ENCODE data around the gene CFL1. TPM values are rescaled to one million over a fixed set of nuclear protein-coding genes. Genes with fewer than 3 reads are reported as not detected.
"Not testable (repeated sequence)": the region's sequence is repeated elsewhere in the genome, so short reads cannot be mapped to it uniquely, and the experiment has no call there.

Gene CFL1
- total and polyA plus RNA-seq, 5 donors from 2014 or later = 737 to 3,209 (median 2,553) TPM

- Histone ChIP-seq H3K27ac (ENCODE audit: insufficient read depth, low read length, poor library complexity, severe bottlenecking) (no peak overlapping the region), H3K36me3 (ENCODE audit: control insufficient read depth, insufficient read depth, low read length) (peaks cover 51% of the 10 kb centered on the region), H3K4me1 (ENCODE audit: control insufficient read depth, insufficient read depth, low read length, poor library complexity, severe bottlenecking) (peaks cover 25% of the 10 kb centered on the region), H3K9me3 (ENCODE audit: control insufficient read depth in 2 of 2, low read length in 2 of 2) (peaks cover 6 to 9% of the 10 kb centered on the region in 2 experiments), H3K27me3 (ENCODE audit: control insufficient read depth, insufficient read depth, low read length) (no peaks in the 10 kb centered on the region), H3K4me3 (ENCODE audit: low read depth, low read length) (no peak overlapping the region)
- Mint-ChIP-seq H3K27me3 (no peaks in the 10 kb centered on the region), H3K36me3 (peaks cover 32% of the 10 kb centered on the region), H3K9me3 (peaks cover 0 to 2% (median 0%) of the 10 kb centered on the region in 7 donors), H3K4me3 (no peak overlapping the region), H3K27ac (no peak overlapping the region), H3K4me1 (peaks cover 0 to 35% (median 14%) of the 10 kb centered on the region in 4 donors)
- DNase-seq (peak in 1 of 3 donors; percentile 42), ATAC-seq (ENCODE audit: low read depth in 2 of 2) (no peak)
Observed at GRCh38 chr11:65851083-65851579, 6.8 kb downstream of the CFL1 start.

GRCh38 chr11:65850217-65851082 lies 7.5 kb downstream of the CFL1 start:
- peaks cover 0 to 2% (median 0%) of the 10 kb centered on the region in 7 donors for H3K9me3 Mint-ChIP-seq
- DNase-seq (no peak), ATAC-seq (ENCODE audit: low read depth in 2 of 2) (no peak)
- peaks cover 0 to 28% (median 9%) of the 10 kb centered on the region in 4 donors for H3K4me1 Mint-ChIP-seq
- Histone ChIP-seq H3K4me1 (ENCODE audit: control insufficient read depth, insufficient read depth, low read length, poor library complexity, severe bottlenecking) (peaks cover 18% of the 10 kb centered on the region), H3K36me3 (ENCODE audit: control insufficient read depth, insufficient read depth, low read length) (peaks cover 44% of the 10 kb centered on the region), H3K4me3 (ENCODE audit: low read depth, low read length) (no peak overlapping the region), H3K27me3 (ENCODE audit: control insufficient read depth, insufficient read depth, low read length) (no peaks in the 10 kb centered on the region), H3K9me3 (ENCODE audit: control insufficient read depth in 2 of 2, low read length in 2 of 2) (peaks cover 6 to 9% of the 10 kb centered on the region in 2 experiments), H3K27ac (ENCODE audit: insufficient read depth, low read length, poor library complexity, severe bottlenecking) (no peak overlapping the region)
- H3K36me3 Mint-ChIP-seq = peaks cover 29% of the 10 kb centered on the region
- H3K27me3 Mint-ChIP-seq = no peaks in the 10 kb centered on the region
- H3K27ac Mint-ChIP-seq = no peak overlapping the region
- H3K4me3 Mint-ChIP-seq = no peak overlapping the region

GRCh38 chr11:65849771-65850216 lies 8.2 kb downstream of the CFL1 start:
- Histone ChIP-seq H3K4me1 (ENCODE audit: control insufficient read depth, insufficient read depth, low read length, poor library complexity, severe bottlenecking) (peaks cover 12% of the 10 kb centered on the region), H3K27me3 (ENCODE audit: control insufficient read depth, insufficient read depth, low read length) (no peaks in the 10 kb centered on the region), H3K36me3 (ENCODE audit: control insufficient read depth, insufficient read depth, low read length) (peaks cover 38% of the 10 kb centered on the region), H3K4me3 (ENCODE audit: low read depth, low read length) (no peak overlapping the region), H3K9me3 (ENCODE audit: control insufficient read depth in 2 of 2, low read length in 2 of 2) (peaks cover 6 to 9% of the 10 kb centered on the region in 2 experiments), H3K27ac (ENCODE audit: insufficient read depth, low read length, poor library complexity, severe bottlenecking) (no peak overlapping the region)
- H3K4me1 Mint-ChIP-seq = peaks cover 0 to 24% (median 8%) of the 10 kb centered on the region in 4 donors
- DNase-seq = no peak
- peaks cover 0 to 2% (median 0%) of the 10 kb centered on the region in 7 donors for H3K9me3 Mint-ChIP-seq
- no peak overlapping the region for H3K4me3 Mint-ChIP-seq
- ATAC-seq (ENCODE audit: low read depth in 2 of 2) = no peak
- no peaks in the 10 kb centered on the region for H3K27me3 Mint-ChIP-seq
- no peak overlapping the region for H3K27ac Mint-ChIP-seq
- H3K36me3 Mint-ChIP-seq = peaks cover 27% of the 10 kb centered on the region

GRCh38 chr11:65849366-65849765 lies 8.6 kb downstream of the CFL1 start:
- no peak overlapping the region for H3K27ac ChIP-seq (ENCODE audit: insufficient read depth, low read length, poor library complexity, severe bottlenecking)
- H3K4me3 Mint-ChIP-seq = no peak overlapping the region
- no peaks in the 10 kb centered on the region for H3K27me3 ChIP-seq (ENCODE audit: control insufficient read depth, insufficient read depth, low read length)
- no peak overlapping the region for H3K27ac Mint-ChIP-seq
- H3K36me3 Mint-ChIP-seq = peaks cover 23% of the 10 kb centered on the region
- H3K27me3 Mint-ChIP-seq = no peaks in the 10 kb centered on the region
- no peak for DNase-seq
- H3K4me1 ChIP-seq (ENCODE audit: control insufficient read depth, insufficient read depth, low read length, poor library complexity, severe bottlenecking) = peaks cover 8% of the 10 kb centered on the region
- H3K9me3 ChIP-seq (ENCODE audit: control insufficient read depth in 2 of 2, low read length in 2 of 2) = peaks cover 6 to 9% of the 10 kb centered on the region in 2 experiments
- H3K9me3 Mint-ChIP-seq = no peaks in the 10 kb centered on the region
- ATAC-seq (ENCODE audit: low read depth in 2 of 2) = no peak
- no peak overlapping the region for H3K4me3 ChIP-seq (ENCODE audit: low read depth, low read length)
- peaks cover 0 to 19% (median 5%) of the 10 kb centered on the region in 4 donors for H3K4me1 Mint-ChIP-seq
- peaks cover 34% of the 10 kb centered on the region for H3K36me3 ChIP-seq (ENCODE audit: control insufficient read depth, insufficient read depth, low read length)

GRCh38 chr11:65848693-65849092 lies 9.3 kb downstream of the CFL1 start:
- not testable (repeated sequence) for DNase-seq; H3K27me3 Mint-ChIP-seq; H3K4me1 ChIP-seq (ENCODE audit: control insufficient read depth, insufficient read depth, low read length, poor library complexity, severe bottlenecking); H3K27ac ChIP-seq (ENCODE audit: insufficient read depth, low read length, poor library complexity, severe bottlenecking); H3K27ac Mint-ChIP-seq; H3K9me3 ChIP-seq (ENCODE audit: control insufficient read depth in 2 of 2, low read length in 2 of 2); H3K4me3 ChIP-seq (ENCODE audit: low read depth, low read length); H3K9me3 Mint-ChIP-seq; ATAC-seq (ENCODE audit: low read depth in 2 of 2); H3K27me3 ChIP-seq (ENCODE audit: control insufficient read depth, insufficient read depth, low read length)
- peaks cover 27% of the 10 kb centered on the region for H3K36me3 ChIP-seq (ENCODE audit: control insufficient read depth, insufficient read depth, low read length)
- peaks cover 16% of the 10 kb centered on the region for H3K36me3 Mint-ChIP-seq
- H3K4me1 Mint-ChIP-seq = peaks cover 0 to 13% (median 2%) of the 10 kb centered on the region in 4 donors
- peak overlapping the region in 1 of 4 donors; percentile 27 for H3K4me3 Mint-ChIP-seq

- H3K4me3 ChIP-seq (ENCODE audit: low read depth, low read length) = no peak overlapping the region
- peaks cover 17% of the 10 kb centered on the region for H3K36me3 ChIP-seq (ENCODE audit: control insufficient read depth, insufficient read depth, low read length)
- no peaks in the 10 kb centered on the region for H3K27me3 Mint-ChIP-seq
- peak overlapping the region in 1 of 3 donors; percentile 41 for H3K27ac Mint-ChIP-seq
- H3K27me3 ChIP-seq (ENCODE audit: control insufficient read depth, insufficient read depth, low read length) = no peaks in the 10 kb centered on the region
- ATAC-seq (ENCODE audit: low read depth in 2 of 2) (no peak), DNase-seq (no peak)
- H3K9me3 Mint-ChIP-seq = no peaks in the 10 kb centered on the region
- peaks cover 0 to 7% (median 0%) of the 10 kb centered on the region in 4 donors for H3K4me1 Mint-ChIP-seq
- H3K4me1 ChIP-seq (ENCODE audit: control insufficient read depth, insufficient read depth, low read length, poor library complexity, severe bottlenecking) = no peaks in the 10 kb centered on the region
- H3K27ac ChIP-seq (ENCODE audit: insufficient read depth, low read length, poor library complexity, severe bottlenecking) = no peak overlapping the region
- H3K4me3 Mint-ChIP-seq = peak overlapping the region in 1 of 4 donors; percentile 32
- H3K9me3 ChIP-seq (ENCODE audit: control insufficient read depth in 2 of 2, low read length in 2 of 2) = peaks cover 6 to 9% of the 10 kb centered on the region in 2 experiments
- peaks cover 10% of the 10 kb centered on the region for H3K36me3 Mint-ChIP-seq
Observed at GRCh38 chr11:65847746-65848145, 10.2 kb downstream of the CFL1 start.

- no peaks in the 10 kb centered on the region for H3K27me3 Mint-ChIP-seq
- H3K4me1 Mint-ChIP-seq = no peaks in the 10 kb centered on the region
- H3K4me1 ChIP-seq (ENCODE audit: control insufficient read depth, insufficient read depth, low read length, poor library complexity, severe bottlenecking) = no peaks in the 10 kb centered on the region
- no peaks in the 10 kb centered on the region for H3K9me3 ChIP-seq (ENCODE audit: control insufficient read depth in 2 of 2, low read length in 2 of 2)
- H3K4me3 Mint-ChIP-seq = no peak overlapping the region
- H3K36me3 Mint-ChIP-seq = no peaks in the 10 kb centered on the region
- H3K4me3 ChIP-seq (ENCODE audit: low read depth, low read length) = no peak overlapping the region
- ATAC-seq (ENCODE audit: low read depth in 2 of 2) = no peak
- no peak overlapping the region for H3K27ac ChIP-seq (ENCODE audit: insufficient read depth, low read length, poor library complexity, severe bottlenecking)
- no peak for DNase-seq
- no peaks in the 10 kb centered on the region for H3K9me3 Mint-ChIP-seq
- H3K36me3 ChIP-seq (ENCODE audit: control insufficient read depth, insufficient read depth, low read length) = no peaks in the 10 kb centered on the region
- H3K27ac Mint-ChIP-seq = no peak overlapping the region
- no peaks in the 10 kb centered on the region for H3K27me3 ChIP-seq (ENCODE audit: control insufficient read depth, insufficient read depth, low read length)
Observed at GRCh38 chr11:65844231-65844872, 13.6 kb downstream of the CFL1 start.
